IPS-18a (cell line): Measurements from ENCODE around the gene GNG7.
"Not testable (repeated sequence)": the region's sequence is repeated elsewhere in the genome, so short reads cannot be mapped to it uniquely, and the experiment has no call there.

Experiments
- H3K27ac ChIP-seq: one replicate; pipeline ENCODE4 v1.5.1; 2013; ENCODE audit warnings: low read length
- H3K27me3 ChIP-seq: one replicate; pipeline ENCODE4 v1.6.1; 2013; ENCODE audit warnings: mild to moderate bottlenecking, low read length; ENCODE audit not compliant: control insufficient read depth, insufficient read depth
- H3K36me3 ChIP-seq: one replicate; pipeline ENCODE4 v1.6.1; 2013; ENCODE audit warnings: low read depth, low read length; ENCODE audit not compliant: control insufficient read depth
- H3K4me1 ChIP-seq: one replicate; pipeline ENCODE4 v1.6.1; 2013; ENCODE audit warnings: low read depth, low read length; ENCODE audit not compliant: control insufficient read depth
- H3K4me3 ChIP-seq: one replicate; pipeline ENCODE4 v1.5.1; 2013; ENCODE audit warnings: low read length
- H3K9ac ChIP-seq: one replicate; pipeline ENCODE4 v1.6.1; 2013; ENCODE audit warnings: mild to moderate bottlenecking, low read length, moderate library complexity
- H3K9me3 ChIP-seq: one replicate; pipeline ENCODE4 v1.6.1; 2013; ENCODE audit warnings: low read depth, low read length; ENCODE audit not compliant: control insufficient read depth

GNG7 gene

GRCh38 chr19:2609389-2610116 lies 92.9 kb downstream of the GNG7 start:
- Histone ChIP-seq H3K27me3 (peaks cover 19% of the 10 kb centered on the region), H3K36me3 (no peaks in the 10 kb centered on the region), H3K4me1 (no peaks in the 10 kb centered on the region), H3K4me3 (no peak overlapping the region), H3K9me3 (peaks cover 3% of the 10 kb centered on the region), H3K9ac (no peak overlapping the region), H3K27ac (no peak overlapping the region)

- H3K36me3 ChIP-seq, H3K9ac ChIP-seq, H3K4me3 ChIP-seq, H3K4me1 ChIP-seq, H3K27ac ChIP-seq, H3K9me3 ChIP-seq: not testable (repeated sequence)
- H3K27me3 ChIP-seq: peaks cover 14% of the 10 kb centered on the region
Measured at GRCh38 chr19:2609034-2609388, 93.5 kb downstream of the GNG7 start.

GRCh38 chr19:2608602-2608922 lies 93.9 kb downstream of the GNG7 start:
- Histone ChIP-seq H3K9me3 (no peaks in the 10 kb centered on the region), H3K36me3 (no peaks in the 10 kb centered on the region), H3K4me3 (no peak overlapping the region), H3K4me1 (no peaks in the 10 kb centered on the region), H3K9ac (no peak overlapping the region), H3K27me3 (peaks cover 12% of the 10 kb centered on the region), H3K27ac (no peak overlapping the region)

- no peaks in the 10 kb centered on the region for H3K36me3 ChIP-seq
- no peaks in the 10 kb centered on the region for H3K4me1 ChIP-seq
- H3K9me3 ChIP-seq: no peaks in the 10 kb centered on the region
- H3K9ac ChIP-seq: no peak overlapping the region
- H3K27me3 ChIP-seq: peaks cover 6% of the 10 kb centered on the region
- no peak overlapping the region for H3K4me3 ChIP-seq
- H3K27ac ChIP-seq: no peak overlapping the region
Measured at GRCh38 chr19:2607712-2608601, 94.5 kb downstream of the GNG7 start.

- not testable (repeated sequence) for H3K4me3 ChIP-seq, H3K4me1 ChIP-seq, H3K9me3 ChIP-seq, H3K27me3 ChIP-seq, H3K36me3 ChIP-seq, H3K27ac ChIP-seq, H3K9ac ChIP-seq
Measured at GRCh38 chr19:2606774-2607173, 95.7 kb downstream of the GNG7 start.

GRCh38 chr19:2605889-2606288 lies 96.6 kb downstream of the GNG7 start:
- not testable (repeated sequence) for H3K4me1 ChIP-seq, H3K27ac ChIP-seq, H3K9me3 ChIP-seq, H3K4me3 ChIP-seq, H3K9ac ChIP-seq, H3K36me3 ChIP-seq
- H3K27me3 ChIP-seq: peaks cover 12% of the 10 kb centered on the region

- no peak overlapping the region for H3K4me3 ChIP-seq
Measured at GRCh38 chr19:2604747-2605329, 97.7 kb downstream of the GNG7 start.

GRCh38 chr19:2603334-2603733 lies 99.2 kb downstream of the GNG7 start:
- no peak overlapping the region for H3K27ac ChIP-seq
- H3K9ac ChIP-seq: no peak overlapping the region

More at GRCh38 chr19:2604747-2605329, 97.7 kb downstream of the GNG7 start:
- no peak overlapping the region for H3K27ac ChIP-seq
- H3K4me1 ChIP-seq: no peaks in the 10 kb centered on the region
- H3K9me3 ChIP-seq: no peaks in the 10 kb centered on the region
- no peaks in the 10 kb centered on the region for H3K36me3 ChIP-seq
- H3K9ac ChIP-seq: no peak overlapping the region
- peaks cover 8% of the 10 kb centered on the region for H3K27me3 ChIP-seq

GRCh38 chr19:2602391-2603181 lies 99.9 kb downstream of the GNG7 start:
- Histone ChIP-seq H3K9me3 (no peaks in the 10 kb centered on the region), H3K4me1 (peaks cover 3% of the 10 kb centered on the region), H3K9ac (no peak overlapping the region), H3K27ac (no peak overlapping the region), H3K27me3 (peaks cover 8% of the 10 kb centered on the region), H3K4me3 (peak overlapping the region; percentile 26), H3K36me3 (no peaks in the 10 kb centered on the region)

More at GRCh38 chr19:2603334-2603733, 99.2 kb downstream of the GNG7 start:
- H3K36me3 ChIP-seq: no peaks in the 10 kb centered on the region
- peaks cover 3% of the 10 kb centered on the region for H3K4me1 ChIP-seq
- H3K4me3 ChIP-seq: peak overlapping the region; percentile 26
- no peaks in the 10 kb centered on the region for H3K9me3 ChIP-seq
- peaks cover 8% of the 10 kb centered on the region for H3K27me3 ChIP-seq

GRCh38 chr19:2600914-2601870 lies 101.3 kb downstream of the GNG7 start:
- Histone ChIP-seq H3K9me3 (no peaks in the 10 kb centered on the region), H3K27me3 (peaks cover 8% of the 10 kb centered on the region), H3K36me3 (no peaks in the 10 kb centered on the region), H3K4me1 (peaks cover 3% of the 10 kb centered on the region), H3K27ac (no peak overlapping the region), H3K4me3 (no peak overlapping the region), H3K9ac (no peak overlapping the region)
